Measurements from ENCODE around the gene TMCO1.
"Not testable (repeated sequence)": the region's sequence is repeated elsewhere in the genome, so short reads cannot be mapped to it uniquely, and the experiment has no call there.

The TMCO1 gene

GRCh38 chr1:165768513-165769394, at the start of gene TMCO1:
Gene TMCO1 (minus strand): TSS chr1:165768868. CDS start chr1:165768751, 117 bp downstream.
- Histone ChIP-seq H3K36me3 (peaks cover 41% of the 10 kb centered on the region), H3K9ac (peak within 1 kb of the TSS; percentile 79), H3K4me1 (peaks cover 21% of the 10 kb centered on the region; the same call in 1 of the 2 replicates), H3K9me3 (peaks cover 5% of the 10 kb centered on the region; the same call in 1 of the 2 replicates), H3K4me3 (peak within 1 kb of the TSS; percentile 74), H4K20me1 (peaks cover 11% of the 10 kb centered on the region; the same call in 1 of the 2 replicates), H3K27me3 (no peaks in the 10 kb centered on the region), H3K4me2 (peak within 1 kb of the TSS; percentile 87), H3K27ac (peak within 1 kb of the TSS; percentile 74)
- TF ChIP-seq Cebpa-rat (IDR thresholded peaks at IDR 0.05) = no peak

GRCh38 chr1:165816826-165817497, 48.3 kb upstream of the TMCO1 start:
- Histone ChIP-seq H3K4me2 (no peak overlapping the region), H4K20me1 (no peaks in the 10 kb centered on the region), H3K36me3 (no peaks in the 10 kb centered on the region), H3K9me3 (no peaks in the 10 kb centered on the region), H3K9ac (no peak overlapping the region), H3K27me3 (no peaks in the 10 kb centered on the region), H3K27ac (no peak overlapping the region), H3K4me1 (no peaks in the 10 kb centered on the region), H3K4me3 (no peak overlapping the region)
- no peak for TF ChIP-seq Cebpa-rat (IDR thresholded peaks at IDR 0.05)

DNA sequence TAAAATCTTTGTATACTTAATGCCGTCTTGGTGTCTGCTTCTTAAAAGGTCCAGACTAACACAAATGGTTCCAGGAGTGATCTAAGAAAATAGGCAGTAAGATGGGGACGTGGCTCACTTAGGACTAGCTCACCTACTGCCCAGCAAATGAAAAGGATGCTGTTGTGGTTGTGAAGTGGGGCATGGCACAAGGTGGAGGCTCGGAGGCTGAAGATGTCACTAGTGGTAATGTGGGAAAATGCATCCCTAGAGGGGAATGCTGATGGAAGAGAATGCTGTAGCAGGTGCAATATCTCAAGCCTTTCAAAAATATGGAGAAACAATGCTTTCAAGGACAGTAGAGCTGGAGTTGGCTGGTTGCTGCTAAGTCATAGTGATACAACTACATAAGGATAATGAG, 47.5 kb upstream of the TMCO1 start:
- no peak overlapping the region for H3K27ac ChIP-seq
- no peaks in the 10 kb centered on the region for H3K36me3 ChIP-seq
- no peak for TF ChIP-seq Cebpa-rat (IDR thresholded peaks at IDR 0.05)
- no peak overlapping the region for H3K4me2 ChIP-seq
- no peak overlapping the region for H3K9ac ChIP-seq
- H3K27me3 ChIP-seq = no peaks in the 10 kb centered on the region
- H3K4me3 ChIP-seq = no peak overlapping the region
- H4K20me1 ChIP-seq = no peaks in the 10 kb centered on the region
- H3K4me1 ChIP-seq = no peaks in the 10 kb centered on the region
- H3K9me3 ChIP-seq = no peaks in the 10 kb centered on the region

GRCh38 chr1:165815725-165816124, 47.1 kb upstream of the TMCO1 start:
- Histone ChIP-seq H3K27ac (no peak overlapping the region), H3K36me3 (no peaks in the 10 kb centered on the region), H3K9ac (no peak overlapping the region), H3K4me3 (no peak overlapping the region), H3K4me2 (no peak overlapping the region), H3K4me1 (no peaks in the 10 kb centered on the region), H4K20me1 (no peaks in the 10 kb centered on the region), H3K27me3 (no peaks in the 10 kb centered on the region), H3K9me3 (no peaks in the 10 kb centered on the region)
- TF ChIP-seq Cebpa-rat (IDR thresholded peaks at IDR 0.05) = no peak

- H3K36me3 ChIP-seq = no peaks in the 10 kb centered on the region
- no peak overlapping the region for H3K27ac ChIP-seq
- no peak overlapping the region for H3K9ac ChIP-seq
- H4K20me1 ChIP-seq = no peaks in the 10 kb centered on the region
- no peaks in the 10 kb centered on the region for H3K27me3 ChIP-seq
- no peaks in the 10 kb centered on the region for H3K4me1 ChIP-seq
- H3K9me3 ChIP-seq = no peaks in the 10 kb centered on the region
- no peak for TF ChIP-seq Cebpa-rat (IDR thresholded peaks at IDR 0.05)
- H3K4me3 ChIP-seq = no peak overlapping the region
- no peak overlapping the region for H3K4me2 ChIP-seq
Measured at GRCh38 chr1:165807613-165808012, 38.9 kb upstream of the TMCO1 start.

DNA sequence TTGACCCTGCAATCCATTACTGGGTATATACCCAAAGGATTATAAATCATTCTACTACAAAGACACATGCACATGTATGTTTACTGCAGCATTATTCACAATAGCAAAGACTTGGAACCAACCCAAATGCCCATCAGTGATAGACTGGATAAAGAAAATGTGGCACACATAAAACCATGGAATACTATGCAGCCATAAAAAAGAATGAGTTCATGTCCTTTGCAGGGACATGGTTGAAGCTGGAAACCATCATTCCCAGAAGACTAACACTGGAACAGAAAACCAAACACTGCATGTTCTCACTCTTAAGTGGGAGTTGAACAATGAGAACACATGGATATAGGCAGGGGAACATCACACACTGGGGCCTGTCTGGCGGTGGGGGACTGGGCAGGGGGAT, 35.8 kb upstream of the TMCO1 start:
- not testable (repeated sequence) for H3K4me2 ChIP-seq, H3K27ac ChIP-seq, H3K4me3 ChIP-seq, H4K20me1 ChIP-seq, H3K9ac ChIP-seq, H3K36me3 ChIP-seq, H3K27me3 ChIP-seq, H3K4me1 ChIP-seq
- H3K9me3 ChIP-seq = peaks cover 13% of the 10 kb centered on the region

DNA sequence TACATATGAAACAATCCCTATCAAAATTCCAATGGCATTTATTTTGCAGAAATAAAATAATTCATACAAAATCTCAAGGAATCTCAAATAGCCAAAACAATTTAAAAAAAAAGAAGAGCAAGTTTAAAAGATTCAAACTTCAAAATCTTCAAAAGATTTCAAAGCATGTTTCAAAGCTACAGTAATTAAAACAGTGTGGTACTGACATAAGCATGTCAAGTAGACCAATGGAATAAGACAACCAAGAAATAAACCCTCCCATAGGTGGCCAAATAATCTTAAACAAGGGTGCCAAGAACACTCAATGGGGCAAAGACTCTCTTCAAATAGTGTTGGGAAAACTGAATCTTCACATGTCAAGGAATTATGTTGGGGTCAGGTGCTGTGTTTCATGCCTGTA, 30.7 kb upstream of the TMCO1 start:
- 0 out of 2 replicates have a peak, but pooled peaks cover 4% of the 10 kb centered on the region for H3K4me1 ChIP-seq
- H3K4me2 ChIP-seq = no peak overlapping the region
- H3K36me3 ChIP-seq = no peaks in the 10 kb centered on the region
- H3K27ac ChIP-seq = no peak overlapping the region
- no peak for TF ChIP-seq Cebpa-rat (IDR thresholded peaks at IDR 0.05)
- H4K20me1 ChIP-seq = no peaks in the 10 kb centered on the region
- H3K4me3 ChIP-seq = no peak overlapping the region
- no peaks in the 10 kb centered on the region for H3K27me3 ChIP-seq
- peaks cover 24% of the 10 kb centered on the region for H3K9me3 ChIP-seq
- no peak overlapping the region for H3K9ac ChIP-seq

DNA sequence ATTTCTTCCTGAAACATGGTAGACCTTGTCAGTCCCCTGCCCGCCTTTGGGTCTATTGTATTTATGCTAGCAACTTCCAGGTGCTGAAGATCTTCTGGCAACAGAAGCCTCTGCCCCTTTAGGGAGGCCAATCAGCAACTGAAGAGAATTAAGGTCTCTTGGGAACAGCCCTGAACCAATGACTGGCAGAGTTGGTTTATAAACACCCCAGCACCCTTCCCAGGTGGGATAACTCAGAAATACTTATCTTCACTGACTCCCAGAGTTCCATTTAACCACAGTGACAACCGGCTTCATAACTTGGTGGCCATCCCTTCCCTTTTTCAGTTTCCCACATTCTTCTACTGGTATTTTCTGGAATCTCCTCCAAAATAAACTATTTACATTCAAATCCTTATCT, 27.2 kb upstream of the TMCO1 start:
- H3K4me1 ChIP-seq = 0 out of 2 replicates have a peak, but pooled peaks cover 4% of the 10 kb centered on the region

GRCh38 chr1:165793951-165794350, 25.3 kb upstream of the TMCO1 start:
- no peaks in the 10 kb centered on the region for H4K20me1 ChIP-seq
- no peak overlapping the region for H3K9ac ChIP-seq
- no peaks in the 10 kb centered on the region for H3K36me3 ChIP-seq
- H3K4me2 ChIP-seq = no peak overlapping the region
- H3K4me1 ChIP-seq = 0 out of 2 replicates have a peak, but pooled peaks cover 4% of the 10 kb centered on the region
- H3K4me3 ChIP-seq = no peak overlapping the region
- H3K27ac ChIP-seq = no peak overlapping the region
- peaks cover 5% of the 10 kb centered on the region; the same call in 1 of the 2 replicates for H3K9me3 ChIP-seq
- TF ChIP-seq Cebpa-rat (IDR thresholded peaks at IDR 0.05) = no peak
- H3K27me3 ChIP-seq = no peaks in the 10 kb centered on the region

More for the DNA sequence above, 27.2 kb upstream of the TMCO1 start:
- H4K20me1 ChIP-seq = no peaks in the 10 kb centered on the region
- no peak for TF ChIP-seq Cebpa-rat (IDR thresholded peaks at IDR 0.05)
- no peaks in the 10 kb centered on the region for H3K27me3 ChIP-seq
- H3K36me3 ChIP-seq = no peaks in the 10 kb centered on the region
- H3K9me3 ChIP-seq = peaks cover 18% of the 10 kb centered on the region
- H3K27ac ChIP-seq = no peak overlapping the region
- no peak overlapping the region for H3K4me3 ChIP-seq
- no peak overlapping the region for H3K9ac ChIP-seq
- H3K4me2 ChIP-seq = no peak overlapping the region

DNA sequence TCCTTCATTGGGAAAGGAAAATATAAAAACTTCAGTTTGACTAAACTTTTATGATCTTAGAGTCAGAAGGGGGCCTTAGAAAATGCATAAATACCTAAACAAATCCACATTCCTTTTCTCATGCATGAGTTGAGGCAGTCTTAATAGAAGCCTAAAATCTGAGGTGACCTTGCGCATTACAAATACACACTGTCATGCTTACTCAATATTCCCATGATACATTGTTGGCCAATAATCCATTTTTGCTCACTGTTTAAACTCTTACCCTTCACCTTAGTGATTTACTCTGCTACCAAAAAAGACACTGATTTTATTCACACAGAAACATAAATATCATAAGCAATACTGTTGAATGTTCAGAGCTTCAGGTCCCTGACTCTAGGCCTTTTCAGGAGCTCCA, 19.1 kb upstream of the TMCO1 start:
- TF ChIP-seq Cebpa-rat (IDR thresholded peaks at IDR 0.05) = no peak
- no peak overlapping the region for H3K4me3 ChIP-seq

DNA sequence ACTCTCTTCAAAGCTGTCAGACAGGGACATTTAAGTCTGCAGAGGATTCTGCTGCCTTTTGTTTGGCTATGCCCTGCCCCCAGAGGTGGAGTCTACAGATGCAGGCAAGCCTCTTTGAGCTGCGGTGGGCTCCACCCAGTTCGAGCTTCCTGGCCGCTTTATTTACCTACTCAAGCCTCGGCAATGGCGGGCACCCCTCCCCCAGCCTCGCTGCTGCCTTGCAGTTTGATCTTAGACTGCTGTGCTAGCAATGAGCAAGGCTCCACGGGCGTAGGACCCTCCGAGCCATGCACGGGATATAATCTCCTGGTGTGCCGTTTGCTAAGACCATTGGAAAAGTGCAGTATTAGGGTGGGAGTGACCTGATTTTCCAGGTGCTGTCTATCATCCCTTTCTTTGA, 14.9 kb upstream of the TMCO1 start:
- peaks cover 33% of the 10 kb centered on the region for H3K9me3 ChIP-seq
- H4K20me1 ChIP-seq, H3K27me3 ChIP-seq, H3K9ac ChIP-seq, H3K4me1 ChIP-seq, H3K4me3 ChIP-seq, H3K27ac ChIP-seq, H3K4me2 ChIP-seq: not testable (repeated sequence)
- peaks cover 14% of the 10 kb centered on the region; the same call in 1 of the 2 replicates for H3K36me3 ChIP-seq

More for the DNA sequence above, 19.1 kb upstream of the TMCO1 start:
- no peaks in the 10 kb centered on the region for H3K27me3 ChIP-seq
- no peak overlapping the region for H3K4me2 ChIP-seq
- no peak overlapping the region for H3K9ac ChIP-seq
- H3K36me3 ChIP-seq = peaks cover 14% of the 10 kb centered on the region; the same call in 1 of the 2 replicates
- H3K4me1 ChIP-seq = no peaks in the 10 kb centered on the region
- H3K27ac ChIP-seq = no peak overlapping the region
- no peaks in the 10 kb centered on the region for H4K20me1 ChIP-seq
- peaks cover 33% of the 10 kb centered on the region for H3K9me3 ChIP-seq

- H3K36me3 ChIP-seq = peaks cover 18% of the 10 kb centered on the region
- H4K20me1 ChIP-seq, H3K27me3 ChIP-seq, H3K9ac ChIP-seq, H3K9me3 ChIP-seq, H3K4me2 ChIP-seq, H3K27ac ChIP-seq, H3K4me3 ChIP-seq, H3K4me1 ChIP-seq: not testable (repeated sequence)
Measured at GRCh38 chr1:165778197-165778596, 9.5 kb upstream of the TMCO1 start.

Data from BLaER1 (cell line).